Colonic mucosa (tissue), 4 donors: ENCODE data around the gene RXFP3. TPM values are rescaled to one million over a fixed set of nuclear protein-coding genes. Genes with fewer than 3 reads are reported as not detected.

Source experiments
- DNase-seq: peaks from one replicate; pipeline ENCODE4 v3.0.0-alpha.2; 2020
- H3K27ac ChIP-seq: fragments of 200-600 bp; one replicate; pipeline ENCODE4 v1.8.0; 2021
- H3K27me3 ChIP-seq: fragments of 200-600 bp; one replicate; pipeline ENCODE4 v1.8.0; 2021
- H3K36me3 ChIP-seq: fragments of 200-600 bp; one replicate; pipeline ENCODE4 v1.8.0; 2021
- H3K4me1 ChIP-seq: fragments of 200-600 bp; one replicate; pipeline ENCODE4 v1.8.0; 2021; ENCODE audit warnings: mild to moderate bottlenecking
- H3K4me3 ChIP-seq: fragments of 200-600 bp; one replicate; pipeline ENCODE4 v1.8.0; 2021
- H3K9ac ChIP-seq, 2 donors: one replicate each; pipeline ENCODE4 v1.7.0; 2013; ENCODE audit warnings: control low read depth in 2 of 2, low read depth in 2 of 2, low read length in 2 of 2
- H3K9me3 ChIP-seq: fragments of 200-600 bp; one replicate; pipeline ENCODE4 v1.8.0; 2021
- intact Hi-C: fragments of 100-400 bp; cut with DNase I; formaldehyde crosslinking; loops from one replicate; pipeline ENCODE4 v1.14.1; 2022
- total RNA-seq, 2 donors: library from RNA; stranded (reverse); fragmentation: NEBNext Ultra II Directional in 1 of 2; extraction: Animal tissue kit (Norgen Biotek cat#: 25700) in 1 of 2; gene quantifications; one replicate each; pipeline ENCODE4 v1.2.1, GENCODE V29; 2021
- TF ChIP-seq, protein P1 (sequence below): fragments of 200-600 bp; IDR thresholded peaks from one replicate; pipeline ENCODE4 v1.8.0; 2022; ENCODE audit warnings: antibody characterized with exemption, mild to moderate bottlenecking
- donor health status: healthy.
- donor health status: DM: no; HTN: no; CAD: no.
- donor health status: DM: no; HTN: no; CAD: no.

The RXFP3 gene
- total RNA-seq, 2 donors from 2014 or later, result not detected

DNA sequence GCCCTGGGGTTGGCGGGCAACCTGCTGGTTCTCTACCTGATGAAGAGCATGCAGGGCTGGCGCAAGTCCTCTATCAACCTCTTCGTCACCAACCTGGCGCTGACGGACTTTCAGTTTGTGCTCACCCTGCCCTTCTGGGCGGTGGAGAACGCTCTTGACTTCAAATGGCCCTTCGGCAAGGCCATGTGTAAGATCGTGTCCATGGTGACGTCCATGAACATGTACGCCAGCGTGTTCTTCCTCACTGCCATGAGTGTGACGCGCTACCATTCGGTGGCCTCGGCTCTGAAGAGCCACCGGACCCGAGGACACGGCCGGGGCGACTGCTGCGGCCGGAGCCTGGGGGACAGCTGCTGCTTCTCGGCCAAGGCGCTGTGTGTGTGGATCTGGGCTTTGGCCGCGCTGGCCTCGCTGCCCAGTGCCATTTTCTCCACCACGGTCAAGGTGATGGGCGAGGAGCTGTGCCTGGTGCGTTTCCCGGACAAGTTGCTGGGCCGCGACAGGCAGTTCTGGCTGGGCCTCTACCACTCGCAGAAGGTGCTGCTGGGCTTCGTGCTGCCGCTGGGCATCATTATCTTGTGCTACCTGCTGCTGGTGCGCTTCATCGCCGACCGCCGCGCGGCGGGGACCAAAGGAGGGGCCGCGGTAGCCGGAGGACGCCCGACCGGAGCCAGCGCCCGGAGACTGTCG, 976 bp downstream of the RXFP3 start:
- intact Hi-C loops, result no loop called here
- H3K4me1 ChIP-seq, result no peaks in the 10 kb centered on the region
- no peak overlapping the region for H3K9ac ChIP-seq
- no peak overlapping the region for H3K27ac ChIP-seq
- H3K4me3 ChIP-seq, result no peak overlapping the region
- TF ChIP-seq, protein P1, sequence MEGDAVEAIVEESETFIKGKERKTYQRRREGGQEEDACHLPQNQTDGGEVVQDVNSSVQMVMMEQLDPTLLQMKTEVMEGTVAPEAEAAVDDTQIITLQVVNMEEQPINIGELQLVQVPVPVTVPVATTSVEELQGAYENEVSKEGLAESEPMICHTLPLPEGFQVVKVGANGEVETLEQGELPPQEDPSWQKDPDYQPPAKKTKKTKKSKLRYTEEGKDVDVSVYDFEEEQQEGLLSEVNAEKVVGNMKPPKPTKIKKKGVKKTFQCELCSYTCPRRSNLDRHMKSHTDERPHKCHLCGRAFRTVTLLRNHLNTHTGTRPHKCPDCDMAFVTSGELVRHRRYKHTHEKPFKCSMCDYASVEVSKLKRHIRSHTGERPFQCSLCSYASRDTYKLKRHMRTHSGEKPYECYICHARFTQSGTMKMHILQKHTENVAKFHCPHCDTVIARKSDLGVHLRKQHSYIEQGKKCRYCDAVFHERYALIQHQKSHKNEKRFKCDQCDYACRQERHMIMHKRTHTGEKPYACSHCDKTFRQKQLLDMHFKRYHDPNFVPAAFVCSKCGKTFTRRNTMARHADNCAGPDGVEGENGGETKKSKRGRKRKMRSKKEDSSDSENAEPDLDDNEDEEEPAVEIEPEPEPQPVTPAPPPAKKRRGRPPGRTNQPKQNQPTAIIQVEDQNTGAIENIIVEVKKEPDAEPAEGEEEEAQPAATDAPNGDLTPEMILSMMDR, result no peak
- no peak for DNase-seq
- no peaks in the 10 kb centered on the region for H3K9me3 ChIP-seq
- peaks cover 23% of the 10 kb centered on the region for H3K27me3 ChIP-seq
- H3K36me3 ChIP-seq, result no peaks in the 10 kb centered on the region

GRCh38 chr5:33937707-33938506, 1.7 kb downstream of the RXFP3 start:
- intact Hi-C loops, result no loop called here
- H3K9me3 ChIP-seq, result no peaks in the 10 kb centered on the region

GRCh38 chr5:33938507-33938796, 2.3 kb downstream of the RXFP3 start:
- peaks cover 23% of the 10 kb centered on the region for H3K27me3 ChIP-seq
- DNase-seq, result no peak
- intact Hi-C loops, result no loop called here

More at GRCh38 chr5:33937707-33938506, 1.7 kb downstream of the RXFP3 start:
- Histone ChIP-seq H3K27me3 (peaks cover 23% of the 10 kb centered on the region), H3K36me3 (no peaks in the 10 kb centered on the region), H3K9ac (no peak overlapping the region), H3K27ac (no peak overlapping the region), H3K4me1 (no peaks in the 10 kb centered on the region), H3K4me3 (no peak overlapping the region)
- no peak for DNase-seq
- TF ChIP-seq, protein P1, result no peak

GRCh38 chr5:33938881-33939280, 2.7 kb downstream of the RXFP3 start:
- H3K27me3 ChIP-seq, result peaks cover 23% of the 10 kb centered on the region
- no peak overlapping the region for H3K27ac ChIP-seq
- no peaks in the 10 kb centered on the region for H3K9me3 ChIP-seq
- intact Hi-C loops, result no loop called here
- no peak overlapping the region for H3K4me3 ChIP-seq
- no peaks in the 10 kb centered on the region for H3K4me1 ChIP-seq
- H3K9ac ChIP-seq, result no peak overlapping the region
- no peaks in the 10 kb centered on the region for H3K36me3 ChIP-seq
- TF ChIP-seq, protein P1, result no peak
- DNase-seq, result no peak

More at GRCh38 chr5:33938507-33938796, 2.3 kb downstream of the RXFP3 start:
- H3K9me3 ChIP-seq, result no peaks in the 10 kb centered on the region
- no peak overlapping the region for H3K27ac ChIP-seq
- TF ChIP-seq, protein P1, result no peak
- no peak overlapping the region for H3K4me3 ChIP-seq
- H3K9ac ChIP-seq, result no peak overlapping the region
- H3K36me3 ChIP-seq, result no peaks in the 10 kb centered on the region
- H3K4me1 ChIP-seq, result no peaks in the 10 kb centered on the region

DNA sequence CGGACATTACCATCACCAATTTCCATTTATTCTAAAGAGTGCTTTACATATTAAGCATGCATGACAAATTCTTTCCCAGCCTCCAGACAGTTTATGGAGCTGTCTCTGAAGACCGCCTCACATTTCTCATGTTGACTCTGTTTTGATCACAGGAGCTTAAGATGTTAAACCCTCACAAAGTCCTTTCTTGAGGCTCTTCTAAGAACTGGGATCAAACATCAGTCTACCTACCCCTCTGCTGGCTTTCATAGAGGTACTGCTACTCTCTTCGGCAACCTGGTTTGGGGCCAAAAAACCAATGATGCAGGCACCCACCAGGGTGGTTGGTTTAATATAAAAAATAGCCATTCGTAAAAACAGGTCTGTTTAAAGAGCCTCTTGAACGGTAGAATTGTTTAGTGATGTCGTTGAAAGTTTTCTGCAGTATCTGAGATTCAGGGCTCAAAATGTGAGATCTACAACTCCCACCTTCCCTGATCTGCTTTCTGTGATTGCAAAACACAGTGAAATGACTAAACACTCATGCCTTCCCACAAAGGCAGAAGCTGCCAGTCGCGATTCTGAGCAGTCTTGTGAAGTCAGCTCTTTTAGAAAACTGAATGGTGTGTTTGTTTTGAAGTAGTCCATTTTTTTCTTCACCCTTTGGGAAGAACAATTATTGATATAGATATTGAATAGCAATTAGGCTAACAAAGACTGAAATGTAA, 3.5 kb downstream of the RXFP3 start:
- Histone ChIP-seq H3K9ac (no peak overlapping the region), H3K27me3 (peaks cover 23% of the 10 kb centered on the region), H3K4me3 (no peak overlapping the region), H3K27ac (no peak overlapping the region), H3K9me3 (no peaks in the 10 kb centered on the region), H3K4me1 (no peaks in the 10 kb centered on the region), H3K36me3 (no peaks in the 10 kb centered on the region)
- TF ChIP-seq, protein P1, result no peak
- intact Hi-C loops, result no loop called here
- DNase-seq, result no peak
